LNCAP (cell line): ENCODE results near the gene SUMF1.

ENCODE experiments used
- TF ChIP-seq, protein P1 (sequence below): fragments of 450-650 bp; IDR thresholded peaks from 2 replicates; pipeline ENCODE4 v1.5.1; 2017; ENCODE audit warnings: mild to moderate bottlenecking

SUMF1 gene

DNA sequence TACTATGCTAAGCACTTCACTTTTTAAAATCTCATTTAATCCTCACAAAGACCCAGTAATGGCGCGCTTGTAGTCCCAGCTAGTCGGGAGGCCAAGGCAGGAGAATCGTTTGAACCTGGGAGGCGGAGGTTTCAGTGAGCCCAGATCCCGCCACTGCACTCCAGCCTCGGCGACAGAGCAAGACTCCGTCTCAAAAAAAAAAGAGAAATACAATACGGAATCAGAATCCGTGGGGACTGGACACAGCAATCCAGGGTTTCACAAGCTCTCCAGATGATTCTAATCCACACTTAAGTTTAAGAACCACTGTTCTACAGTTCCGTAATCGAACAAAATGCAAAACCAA, 426 bp upstream of the SUMF1 start:
- TF ChIP-seq, protein P1, sequence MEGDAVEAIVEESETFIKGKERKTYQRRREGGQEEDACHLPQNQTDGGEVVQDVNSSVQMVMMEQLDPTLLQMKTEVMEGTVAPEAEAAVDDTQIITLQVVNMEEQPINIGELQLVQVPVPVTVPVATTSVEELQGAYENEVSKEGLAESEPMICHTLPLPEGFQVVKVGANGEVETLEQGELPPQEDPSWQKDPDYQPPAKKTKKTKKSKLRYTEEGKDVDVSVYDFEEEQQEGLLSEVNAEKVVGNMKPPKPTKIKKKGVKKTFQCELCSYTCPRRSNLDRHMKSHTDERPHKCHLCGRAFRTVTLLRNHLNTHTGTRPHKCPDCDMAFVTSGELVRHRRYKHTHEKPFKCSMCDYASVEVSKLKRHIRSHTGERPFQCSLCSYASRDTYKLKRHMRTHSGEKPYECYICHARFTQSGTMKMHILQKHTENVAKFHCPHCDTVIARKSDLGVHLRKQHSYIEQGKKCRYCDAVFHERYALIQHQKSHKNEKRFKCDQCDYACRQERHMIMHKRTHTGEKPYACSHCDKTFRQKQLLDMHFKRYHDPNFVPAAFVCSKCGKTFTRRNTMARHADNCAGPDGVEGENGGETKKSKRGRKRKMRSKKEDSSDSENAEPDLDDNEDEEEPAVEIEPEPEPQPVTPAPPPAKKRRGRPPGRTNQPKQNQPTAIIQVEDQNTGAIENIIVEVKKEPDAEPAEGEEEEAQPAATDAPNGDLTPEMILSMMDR: no peak

DNA sequence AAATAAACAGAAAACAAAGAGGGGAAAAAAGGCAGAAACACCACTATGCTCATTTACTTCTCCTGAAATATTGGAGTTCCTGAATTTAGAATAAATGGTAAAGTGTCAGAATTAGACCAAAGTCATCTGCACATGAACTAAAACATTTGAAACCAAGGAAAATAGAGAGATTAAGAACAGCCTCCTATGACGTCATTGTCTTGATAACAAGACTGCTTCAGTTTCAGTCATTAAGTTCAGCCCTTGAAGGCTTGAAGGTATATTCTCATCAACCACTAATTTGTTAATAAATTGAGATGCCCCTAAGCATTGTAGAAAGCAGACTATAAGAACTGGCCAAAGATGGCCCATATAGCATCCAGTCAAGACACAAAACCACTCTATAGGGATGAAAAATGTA, 2.5 kb downstream of the SUMF1 start:
- TF ChIP-seq, protein P1: no peak

DNA sequence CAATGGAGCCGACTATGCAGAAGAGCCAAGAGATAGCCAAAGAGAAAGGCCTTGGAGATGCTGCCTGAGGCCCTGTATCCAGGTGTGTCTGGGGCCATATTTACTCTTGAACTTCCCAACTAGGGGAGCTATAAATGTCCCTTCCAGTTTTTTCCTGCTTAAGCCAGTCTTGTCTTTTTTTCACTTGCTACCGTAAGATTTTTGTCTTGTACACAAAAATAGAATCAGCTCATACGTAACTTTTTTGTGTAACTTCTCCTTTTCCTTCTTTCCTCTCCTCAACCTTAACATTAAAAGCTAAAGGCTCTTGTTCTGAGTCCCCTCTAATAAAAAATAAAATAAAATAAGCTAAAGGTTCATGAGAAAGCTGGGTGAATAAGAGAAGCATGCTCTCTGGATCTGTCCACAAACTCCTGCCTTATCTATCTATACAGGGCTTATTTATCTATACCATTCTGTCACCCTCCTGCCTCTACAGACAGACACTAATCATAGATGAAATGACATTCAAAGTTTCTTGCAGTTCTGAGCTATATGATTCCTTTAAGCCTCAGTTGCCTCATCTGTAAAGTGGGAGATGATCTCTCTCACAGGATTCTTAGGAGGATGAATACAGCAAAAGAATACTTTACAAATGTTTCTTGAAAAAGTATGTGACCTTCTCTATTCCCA, 4.6 kb downstream of the SUMF1 start:
- TF ChIP-seq, protein P1: no peak

DNA sequence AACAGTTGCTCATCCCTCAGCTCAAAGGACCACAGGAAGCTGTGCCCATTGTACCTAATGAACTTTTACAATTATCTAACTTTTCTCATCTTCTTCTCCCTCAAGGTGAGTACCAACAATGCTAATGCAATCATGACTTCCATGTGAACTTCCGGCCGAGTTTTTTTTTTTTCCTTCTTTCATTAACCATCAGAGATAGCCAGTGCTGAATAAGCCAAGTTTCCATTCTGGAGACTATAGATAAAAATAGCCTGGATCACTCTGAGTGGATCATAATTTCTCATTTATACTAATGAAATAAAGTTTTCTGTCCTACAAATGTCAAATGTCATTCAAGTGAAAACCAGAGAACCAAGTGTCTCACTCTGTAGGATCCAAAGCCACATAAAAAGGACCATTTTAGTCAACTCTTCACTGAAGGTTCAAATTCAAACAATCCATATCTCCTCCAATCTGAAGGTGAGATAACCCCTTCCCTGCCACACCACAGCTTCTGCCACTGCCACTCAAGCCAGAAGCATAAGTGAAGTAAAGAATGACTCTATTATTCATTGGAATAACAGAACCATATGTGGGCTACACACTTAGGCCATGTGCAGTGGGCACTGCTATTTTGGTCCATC, 5.5 kb downstream of the SUMF1 start:
- TF ChIP-seq, protein P1: no peak

DNA sequence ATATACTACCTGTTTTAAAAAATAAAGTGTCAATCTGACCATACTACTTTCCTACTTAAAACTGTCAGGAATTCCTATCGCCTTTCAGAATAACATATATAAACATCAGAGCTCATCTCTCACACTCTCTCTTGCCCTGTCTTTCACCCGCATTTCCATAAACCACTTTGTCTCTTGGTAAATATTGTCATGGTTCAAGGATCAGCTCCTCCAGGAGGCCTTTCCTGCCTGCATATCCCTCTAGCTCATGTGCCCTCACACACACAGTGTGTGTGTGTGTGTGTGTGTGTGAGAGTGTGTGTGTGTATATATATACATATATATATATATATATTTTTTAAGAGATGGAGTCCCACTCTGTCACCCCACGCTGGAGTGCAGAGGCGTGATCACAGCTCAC, 6.7 kb downstream of the SUMF1 start:
- TF ChIP-seq, protein P1: no peak

DNA sequence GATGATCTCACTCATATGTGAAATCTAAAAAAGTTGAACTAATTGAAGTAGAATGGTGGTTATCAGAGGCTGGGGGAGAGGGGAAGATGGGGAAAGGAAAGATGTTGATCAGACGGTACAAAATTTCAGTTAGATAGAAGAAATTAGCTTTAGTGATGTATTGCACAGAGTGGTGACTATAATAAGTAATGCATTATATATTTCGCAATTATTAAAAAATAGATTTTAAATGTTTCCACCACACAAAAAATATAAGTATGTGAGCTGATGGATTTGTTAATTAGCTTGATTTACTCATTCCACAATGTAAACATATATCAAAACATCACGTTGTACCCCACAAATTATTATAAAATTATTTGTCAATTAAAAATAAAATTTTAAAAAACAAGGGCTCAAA, 8.1 kb downstream of the SUMF1 start:
- TF ChIP-seq, protein P1: no peak

DNA sequence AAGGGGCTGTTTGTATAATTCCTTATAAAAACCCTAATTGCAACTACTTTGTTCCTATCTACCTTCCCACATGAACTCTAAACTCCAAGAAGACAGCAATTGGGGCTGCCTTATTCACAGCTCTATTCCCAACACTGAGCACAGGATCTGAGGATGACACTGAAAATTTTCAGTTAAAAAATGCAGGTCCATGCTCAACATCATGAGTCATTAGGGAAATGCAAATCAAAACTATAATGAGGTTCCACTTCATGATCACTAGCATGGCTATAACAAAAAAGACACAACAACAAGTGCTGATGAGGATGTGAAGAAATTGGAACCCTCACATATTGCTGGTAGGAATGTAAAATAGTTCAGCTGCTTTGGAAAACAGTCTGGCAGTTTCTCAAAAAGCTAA, 12.9 kb downstream of the SUMF1 start:
- TF ChIP-seq, protein P1: no peak
